Sigmoid colon (tissue), 4 donors: ENCODE measurements around the gene CKAP5.

Experiments
- POLR2AphosphoS5 ChIP-seq, 4 donors: sonication (generic); formaldehyde crosslinking; IDR thresholded peaks; one replicate each; pipeline ENCODE4 v1.6.1; 2017; ENCODE audit warnings: antibody characterized with exemption in 4 of 4
- TF ChIP-seq, protein P1 (sequence below), 4 experiments: fragments of 450-650 bp in 3 of 4; fragments of 200-600 bp in 1 of 4; IDR thresholded peaks; one replicate each; pipeline ENCODE4 v1.5.1; 2016 to 2019; ENCODE audit warnings: antibody characterized with exemption in 4 of 4, mild to moderate bottlenecking in 3 of 4, moderate library complexity in 2 of 4

DNA sequence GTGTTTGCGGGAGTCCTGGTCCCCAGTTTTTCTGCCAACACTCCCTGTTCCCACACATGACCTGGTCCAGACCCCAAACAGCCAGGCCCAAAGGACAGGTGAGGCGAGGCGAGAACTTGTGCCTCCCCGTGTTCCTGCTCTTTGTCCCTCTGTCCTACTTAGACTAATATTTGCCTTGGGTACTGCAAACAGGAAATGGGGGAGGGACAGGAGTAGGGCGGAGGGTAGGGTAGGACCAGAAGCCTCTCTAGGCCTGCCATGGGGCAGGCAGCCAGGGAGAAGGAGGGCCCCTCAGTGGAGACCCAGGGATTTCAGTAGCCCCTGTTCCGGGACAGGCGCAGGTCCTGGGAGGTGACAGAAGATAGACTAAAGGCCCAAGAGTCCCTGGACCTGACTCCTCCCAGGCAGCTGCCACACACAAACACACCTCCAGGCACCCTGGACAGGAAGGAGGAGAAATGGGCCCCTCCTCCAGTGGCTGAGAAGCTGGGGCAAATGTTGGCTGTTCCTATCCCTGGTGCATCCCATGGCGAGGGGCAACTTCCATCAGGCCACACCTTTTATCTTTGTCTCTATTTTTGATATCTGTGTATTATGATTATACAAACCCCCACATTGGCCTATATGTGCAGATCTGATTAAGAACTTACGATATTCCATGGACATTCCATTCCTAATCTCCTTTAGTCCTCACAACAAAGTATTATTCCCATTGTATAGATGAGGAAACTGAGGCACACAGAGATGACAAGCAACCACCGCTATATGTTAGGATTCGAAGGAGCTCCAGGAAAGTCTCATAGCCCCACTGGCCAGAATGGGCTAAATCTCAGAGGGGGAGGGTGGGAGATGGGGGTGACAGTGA is 127.7 kb downstream of the CKAP5 start:
- TF ChIP-seq, protein P1, sequence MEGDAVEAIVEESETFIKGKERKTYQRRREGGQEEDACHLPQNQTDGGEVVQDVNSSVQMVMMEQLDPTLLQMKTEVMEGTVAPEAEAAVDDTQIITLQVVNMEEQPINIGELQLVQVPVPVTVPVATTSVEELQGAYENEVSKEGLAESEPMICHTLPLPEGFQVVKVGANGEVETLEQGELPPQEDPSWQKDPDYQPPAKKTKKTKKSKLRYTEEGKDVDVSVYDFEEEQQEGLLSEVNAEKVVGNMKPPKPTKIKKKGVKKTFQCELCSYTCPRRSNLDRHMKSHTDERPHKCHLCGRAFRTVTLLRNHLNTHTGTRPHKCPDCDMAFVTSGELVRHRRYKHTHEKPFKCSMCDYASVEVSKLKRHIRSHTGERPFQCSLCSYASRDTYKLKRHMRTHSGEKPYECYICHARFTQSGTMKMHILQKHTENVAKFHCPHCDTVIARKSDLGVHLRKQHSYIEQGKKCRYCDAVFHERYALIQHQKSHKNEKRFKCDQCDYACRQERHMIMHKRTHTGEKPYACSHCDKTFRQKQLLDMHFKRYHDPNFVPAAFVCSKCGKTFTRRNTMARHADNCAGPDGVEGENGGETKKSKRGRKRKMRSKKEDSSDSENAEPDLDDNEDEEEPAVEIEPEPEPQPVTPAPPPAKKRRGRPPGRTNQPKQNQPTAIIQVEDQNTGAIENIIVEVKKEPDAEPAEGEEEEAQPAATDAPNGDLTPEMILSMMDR (IDR thresholded peaks at IDR 0.05), result no peak
- TF ChIP-seq POLR2AphosphoS5 (IDR thresholded peaks at IDR 0.05), result no peak
